Osteoblast (primary cell): Measurements from ENCODE around the gene RARG. TPM values are rescaled to one million over a fixed set of nuclear protein-coding genes. Genes with fewer than 3 reads are reported as not detected.
"Not testable (repeated sequence)": the region's sequence is repeated elsewhere in the genome, so short reads cannot be mapped to it uniquely, and the experiment has no call there.

Source experiments
- DNase-seq: peaks from one replicate; pipeline ENCODE4 v3.0.0; 2011; ENCODE audit warnings: low spot score, mixed read lengths; ENCODE audit not compliant: insufficient read length; ENCODE audit errors: missing footprints
- H2AFZ ChIP-seq: 2 replicates; pipeline ENCODE4 v1.6.0; 2011; ENCODE audit warnings: mild to moderate bottlenecking, low read length
- H3K27ac ChIP-seq: 2 replicates; pipeline ENCODE4 v1.5.1; 2011; ENCODE audit warnings: mild to moderate bottlenecking, low read depth, low read length, moderate library complexity
- H3K27me3 ChIP-seq: 2 replicates; pipeline ENCODE4 v1.6.0; 2012; ENCODE audit warnings: mild to moderate bottlenecking, control low read depth, inconsistent platforms, low read length, moderate library complexity; ENCODE audit not compliant: insufficient read depth
- H3K36me3 ChIP-seq: 2 replicates; pipeline ENCODE4 v1.5.1; 2011; ENCODE audit warnings: mild to moderate bottlenecking, low read length, control low read depth, moderate library complexity; ENCODE audit not compliant: insufficient read depth
- H3K4me1 ChIP-seq: 2 replicates; pipeline ENCODE4 v1.5.1; 2011; ENCODE audit warnings: mild to moderate bottlenecking, low read length, control low read depth, moderate library complexity; ENCODE audit not compliant: insufficient read depth
- H3K4me2 ChIP-seq: 2 replicates; pipeline ENCODE4 v1.6.0; 2011; ENCODE audit warnings: mild to moderate bottlenecking, low read length; ENCODE audit not compliant: insufficient read depth
- H3K4me3 ChIP-seq: fragments of 200-600 bp; sonication (generic); 3 replicates; pipeline ENCODE4 v1.5.1; 2012; ENCODE audit warnings: mild to moderate bottlenecking, low read length, inconsistent platforms; ENCODE audit not compliant: insufficient read depth
- H3K79me2 ChIP-seq: 2 replicates; pipeline ENCODE4 v1.6.0; 2012; ENCODE audit warnings: mild to moderate bottlenecking, low read length, control low read depth, inconsistent platforms; ENCODE audit not compliant: insufficient read depth
- H3K9me3 ChIP-seq: 2 replicates; pipeline ENCODE4 v1.5.1; 2011; ENCODE audit warnings: low read depth, low read length, control low read depth
- H4K20me1 ChIP-seq: 2 replicates; pipeline ENCODE4 v1.6.0; 2012; ENCODE audit warnings: mild to moderate bottlenecking, low read length, control low read depth; ENCODE audit not compliant: insufficient read depth
- CTCF ChIP-seq: IDR thresholded peaks from 2 replicates; pipeline ENCODE4 v1.5.1; 2011; ENCODE audit warnings: mild to moderate bottlenecking, low read depth, low read length, moderate library complexity; ENCODE audit errors: extremely low read depth
- total RNA-seq: library from RNA; depleted of rRNA; stranded (reverse); fragments of >200 nt; gene quantifications from 2 replicates; pipeline ENCODE4 v1.2.3, GENCODE V29; 2012

Gene RARG
- total RNA-seq, 1 donor = 49.9 TPM

DNA sequence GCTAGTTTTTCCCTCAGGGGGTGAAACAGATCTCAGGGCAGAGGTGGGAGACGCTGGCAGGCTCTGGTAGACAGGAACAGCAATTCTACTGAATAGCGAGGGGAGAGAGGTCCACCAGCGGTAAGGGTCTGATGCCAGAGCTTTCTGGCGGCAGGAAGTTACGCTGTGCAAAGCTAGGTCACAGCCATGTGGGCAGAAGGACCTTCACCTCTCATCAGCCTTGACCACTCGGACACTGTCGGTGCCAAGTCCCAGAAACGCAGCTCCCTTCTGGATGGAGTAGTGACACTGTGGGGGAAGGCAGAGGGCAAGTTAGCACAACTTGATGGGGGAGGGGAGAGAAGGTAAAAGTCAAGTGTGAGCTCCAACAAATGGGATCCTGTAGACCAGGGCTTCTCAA is 61.8 kb downstream of the RARG start:
- TF ChIP-seq CTCF = no peak
- H4K20me1 ChIP-seq = no peaks in the 10 kb centered on the region
- H3K4me2 ChIP-seq = no peak overlapping the region
- no peaks in the 10 kb centered on the region for H3K27me3 ChIP-seq
- H3K4me1 ChIP-seq = peaks cover 40% of the 10 kb centered on the region
- H3K36me3 ChIP-seq = peaks cover 13% of the 10 kb centered on the region
- H3K4me3 ChIP-seq = no peak overlapping the region
- H2AFZ ChIP-seq = no peak overlapping the region
- H3K79me2 ChIP-seq = peaks cover 2% of the 10 kb centered on the region
- DNase-seq = no peak
- no peaks in the 10 kb centered on the region for H3K9me3 ChIP-seq
- no peak overlapping the region for H3K27ac ChIP-seq

DNA sequence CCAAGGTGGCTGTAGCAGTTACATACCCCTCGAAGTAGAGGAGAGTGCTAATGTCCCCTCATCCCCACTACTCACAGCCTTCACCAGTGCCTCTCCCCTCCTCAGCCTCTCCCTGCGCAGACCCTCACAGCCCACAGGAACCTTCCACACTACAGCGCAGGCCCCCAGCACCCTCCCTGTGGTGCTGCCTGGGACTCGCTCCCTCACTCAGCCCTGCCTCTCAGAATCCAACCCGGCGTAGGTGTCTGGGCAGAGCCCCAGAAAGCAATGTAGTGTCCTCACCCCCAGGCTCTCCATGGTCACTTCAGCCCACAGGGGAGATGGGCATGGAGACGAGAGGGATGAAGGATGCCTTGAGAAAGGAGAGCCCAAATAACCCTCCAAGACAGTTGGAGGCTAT is 62.4 kb downstream of the RARG start:
- no peak overlapping the region for H3K4me2 ChIP-seq
- no peak overlapping the region for H2AFZ ChIP-seq
- H3K27ac ChIP-seq = no peak overlapping the region
- DNase-seq = peak; percentile 64
- no peaks in the 10 kb centered on the region for H3K27me3 ChIP-seq
- no peak overlapping the region for H3K4me3 ChIP-seq
- TF ChIP-seq CTCF = no peak
- H3K4me1 ChIP-seq = peaks cover 34% of the 10 kb centered on the region
- H3K36me3 ChIP-seq = peaks cover 13% of the 10 kb centered on the region
- peaks cover 2% of the 10 kb centered on the region for H3K79me2 ChIP-seq
- no peaks in the 10 kb centered on the region for H4K20me1 ChIP-seq
- H3K9me3 ChIP-seq = no peaks in the 10 kb centered on the region

DNA sequence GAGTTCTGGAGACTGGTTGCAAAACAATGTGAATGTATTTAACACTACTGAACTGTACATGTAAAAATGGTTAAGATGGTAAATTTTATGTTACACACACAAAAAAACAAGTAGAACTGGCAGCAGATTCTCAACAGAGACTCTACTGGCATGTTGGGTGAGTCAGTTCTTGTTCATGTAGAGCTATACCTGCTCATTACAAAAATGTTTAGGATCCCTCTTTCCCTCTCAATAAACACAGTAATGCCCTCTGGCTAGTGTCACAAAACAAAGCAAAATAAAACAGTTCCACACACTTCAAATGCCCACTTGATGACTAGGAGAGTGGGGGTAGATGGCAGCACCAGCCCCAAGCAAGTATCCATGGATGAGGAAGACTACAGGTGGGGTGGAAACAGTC is 65.2 kb downstream of the RARG start:
- Histone ChIP-seq H3K27me3 (no peaks in the 10 kb centered on the region), H3K27ac (no peak overlapping the region), H3K79me2 (no peaks in the 10 kb centered on the region), H3K4me3 (no peak overlapping the region), H2AFZ (no peak overlapping the region), H3K4me2 (no peak overlapping the region), H3K36me3 (peaks cover 13% of the 10 kb centered on the region), H3K4me1 (peaks cover 11% of the 10 kb centered on the region), H4K20me1 (no peaks in the 10 kb centered on the region), H3K9me3 (no peaks in the 10 kb centered on the region)
- no peak for DNase-seq
- no peak for TF ChIP-seq CTCF

- not testable (repeated sequence) for H3K4me1 ChIP-seq, H4K20me1 ChIP-seq, H3K79me2 ChIP-seq, H3K27me3 ChIP-seq, H3K4me3 ChIP-seq, DNase-seq, H3K4me2 ChIP-seq, H3K36me3 ChIP-seq, H3K27ac ChIP-seq, H3K9me3 ChIP-seq, H2AFZ ChIP-seq
These were observed 69.0 kb downstream of the RARG start for GRCh38 chr12:53163008-53163407.
